Ishikawa (cell line): ENCODE results near the gene ATG9B.

ENCODE experiments used
- CEBPB ChIP-seq: IDR thresholded peaks from 2 replicates; pipeline ENCODE4 v1.6.1; 2012
- CREB1 ChIP-seq: IDR thresholded peaks from 2 replicates; pipeline ENCODE4 v1.6.1; 2012; ENCODE audit warnings: low read depth
- EGR1 ChIP-seq: IDR thresholded peaks from 2 replicates; pipeline ENCODE4 v1.6.1; 2012
- EP300 ChIP-seq: IDR thresholded peaks from 2 replicates; pipeline ENCODE4 v1.6.1; 2012; ENCODE audit warnings: borderline replicate concordance
- FOXM1 ChIP-seq: IDR thresholded peaks from 2 replicates; pipeline ENCODE4 v1.6.1; 2012; ENCODE audit warnings: low read depth, borderline replicate concordance
- MAX ChIP-seq: IDR thresholded peaks from 2 replicates; pipeline ENCODE4 v1.6.1; 2012
- NFIC ChIP-seq: IDR thresholded peaks from 2 replicates; pipeline ENCODE4 v1.6.1; 2012
- RAD21 ChIP-seq: IDR thresholded peaks from 2 replicates; pipeline ENCODE4 v1.6.1; 2012; ENCODE audit warnings: low read depth
- REST ChIP-seq: IDR thresholded peaks from 2 replicates; pipeline ENCODE4 v1.6.1; 2012; ENCODE audit warnings: low read depth, mild to moderate bottlenecking
- TAF1 ChIP-seq: IDR thresholded peaks from 2 replicates; pipeline ENCODE4 v1.6.1; 2012; ENCODE audit warnings: low read depth, mild to moderate bottlenecking
- TCF12 ChIP-seq: IDR thresholded peaks from 2 replicates; pipeline ENCODE4 v1.6.1; 2012; ENCODE audit warnings: low read depth
- TEAD4 ChIP-seq: IDR thresholded peaks from 2 replicates; pipeline ENCODE4 v1.6.1; 2012
- USF1 ChIP-seq: IDR thresholded peaks from 2 replicates; pipeline ENCODE4 v1.6.1; 2012
- YY1 ChIP-seq: IDR thresholded peaks from 2 replicates; pipeline ENCODE4 v1.6.1; 2012; ENCODE audit warnings: low read depth
- ZBTB7A ChIP-seq: IDR thresholded peaks from 2 replicates; pipeline ENCODE4 v1.6.1; 2012; ENCODE audit warnings: low read depth

Gene ATG9B

GRCh38 chr7:150988230-150989226 lies 35.8 kb downstream of the ATG9B start:
- no peak for TF ChIP-seq EGR1
- TF ChIP-seq RAD21, result peak; percentile 88
- TF ChIP-seq ZBTB7A, result 0 out of 2 replicates have a peak, but pooled peaks have one; percentile 59
- TF ChIP-seq MAX, result no peak

GRCh38 chr7:150986556-150986955 lies 37.7 kb downstream of the ATG9B start:
- no peak for TF ChIP-seq EP300
- no peak for TF ChIP-seq TEAD4
- no peak for TF ChIP-seq RAD21
- no peak for TF ChIP-seq FOXM1
- TF ChIP-seq NFIC, result no peak
- no peak for TF ChIP-seq TAF1
- no peak for TF ChIP-seq EGR1
- no peak for TF ChIP-seq TCF12
- TF ChIP-seq USF1, result no peak
- no peak for TF ChIP-seq YY1
- TF ChIP-seq MAX, result no peak
- TF ChIP-seq CREB1, result no peak
- no peak for TF ChIP-seq REST
- no peak for TF ChIP-seq CEBPB
- TF ChIP-seq ZBTB7A, result no peak

GRCh38 chr7:150986099-150986512 lies 38.2 kb downstream of the ATG9B start:
- TF ChIP-seq RAD21 (peak; percentile 63), REST (peak; percentile 33; the same call in 1 of the 2 replicates), TCF12 (no peak), TEAD4 (no peak), EGR1 (no peak), ZBTB7A (no peak), EP300 (no peak), NFIC (no peak)

GRCh38 chr7:150983893-150984368 lies 40.4 kb downstream of the ATG9B start:
- TF ChIP-seq CEBPB (no peak), REST (peak; percentile 97)

- TF ChIP-seq RAD21, result no peak
- no peak for TF ChIP-seq USF1
- TF ChIP-seq EP300, result no peak
- no peak for TF ChIP-seq NFIC
- TF ChIP-seq TEAD4, result no peak
- no peak for TF ChIP-seq FOXM1
- TF ChIP-seq YY1, result no peak
- no peak for TF ChIP-seq EGR1
- TF ChIP-seq REST, result no peak
Observed at GRCh38 chr7:150982351-150982750, 41.9 kb downstream of the ATG9B start.
